Right forelimb (tissue), 1 donor: Measurements from ENCODE around the gene SIGLEC6.

Source experiments
- DNase-seq: peaks from one replicate; pipeline ENCODE4 v3.0.0-alpha.2; 2018

SIGLEC6 gene

GRCh38 chr19:51472607-51473006 is 58.9 kb downstream of the SIGLEC6 start:
- no peak for DNase-seq

GRCh38 chr19:51471527-51471926 is 59.9 kb downstream of the SIGLEC6 start:
- no peak for DNase-seq

GRCh38 chr19:51470966-51471365 is 60.5 kb downstream of the SIGLEC6 start:
- DNase-seq = no peak

- no peak for DNase-seq
Observed at GRCh38 chr19:51469629-51470028, 61.8 kb downstream of the SIGLEC6 start.

DNA sequence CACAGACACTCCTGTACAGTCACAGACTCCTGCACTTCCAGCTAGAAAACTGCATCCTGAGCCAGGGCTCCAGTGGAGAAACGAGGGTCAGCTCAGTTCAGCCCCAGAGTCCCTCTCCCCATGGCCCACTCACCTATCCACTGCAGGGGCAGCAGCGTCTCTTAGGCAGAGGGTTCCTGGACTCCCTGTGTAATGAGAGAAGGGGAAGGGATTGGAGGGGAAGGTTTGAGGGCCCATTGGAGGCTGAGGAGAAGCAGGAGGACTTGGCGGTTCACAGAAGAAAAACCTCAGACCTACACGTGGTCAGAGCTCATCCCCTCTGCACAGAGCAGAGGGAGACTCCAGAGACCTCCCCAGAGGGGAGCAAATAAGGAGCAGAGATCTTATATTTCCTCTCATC is 62.3 kb downstream of the SIGLEC6 start:
- DNase-seq = no peak

DNA sequence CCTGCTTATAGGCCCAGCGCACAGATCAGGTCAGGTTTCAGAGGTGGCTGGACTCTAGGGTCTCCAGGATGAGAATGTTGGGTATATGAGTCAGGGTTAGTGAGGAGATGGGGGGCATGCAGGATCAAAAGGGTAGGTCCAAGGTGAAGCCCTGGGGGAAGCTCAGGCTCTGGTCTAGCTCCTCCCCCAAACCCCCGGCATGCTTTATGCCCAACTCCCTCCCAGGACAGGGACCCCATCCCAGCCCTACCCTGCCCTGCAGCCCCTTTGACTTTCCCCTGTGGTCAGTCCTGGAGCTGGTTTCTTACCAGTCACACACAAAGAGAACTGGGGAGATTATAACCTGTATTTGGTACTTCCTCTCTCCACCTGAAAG is 62.9 kb downstream of the SIGLEC6 start:
- DNase-seq = no peak

DNA sequence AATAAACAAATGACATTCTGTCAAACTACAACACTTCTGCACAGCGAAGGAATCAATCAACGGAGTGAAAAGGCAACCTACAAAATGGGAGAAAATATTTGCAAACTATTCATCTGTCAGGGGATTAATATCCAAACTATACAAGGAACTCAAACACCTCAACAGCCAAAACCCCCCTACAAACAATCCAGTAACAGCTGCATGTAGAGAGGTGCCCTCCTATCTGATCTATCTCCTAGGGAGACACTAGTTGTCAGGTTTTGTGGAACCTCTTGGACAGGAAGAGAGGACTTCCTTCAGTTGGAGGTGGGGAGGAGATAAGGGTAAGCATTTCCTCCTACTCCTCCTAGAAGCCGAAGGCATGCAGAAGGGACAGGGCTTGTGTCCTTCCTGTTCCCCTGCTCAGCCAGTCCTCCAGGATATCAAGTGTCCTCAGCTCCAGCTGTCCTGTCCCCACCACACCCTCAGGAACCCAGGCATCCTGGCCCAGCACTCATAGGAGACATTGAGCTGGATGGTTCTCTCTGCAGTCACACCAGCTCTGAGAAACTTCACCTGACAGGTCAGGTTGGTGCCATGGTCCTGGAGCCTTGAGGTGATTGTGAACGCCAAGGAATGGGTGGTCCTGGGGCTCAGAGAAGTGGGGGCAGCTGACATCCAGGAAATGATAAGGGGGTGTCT is 63.5 kb downstream of the SIGLEC6 start:
- DNase-seq = no peak
